Activated B cell treated with CpG ODN at 0.5 μM for 24 hours (primary cell): ENCODE measurements around the gene CCP110. TPM values are rescaled to one million over a fixed set of nuclear protein-coding genes. Genes with fewer than 3 reads are reported as not detected.
A peak's percentile ranks its signal among the peaks of the same experiment; 100 is the strongest.

ENCODE experiments used
- ATAC-seq: fragments of 200-7000 bp; cut with Tn5 transposase; one replicate; pipeline ENCODE4 v1.10.0; 2021; ENCODE audit warnings: low read depth, mild to moderate bottlenecking, moderate library complexity
- CTCF ChIA-PET: fragments of 350-600 bp; sonication (Branson Sonifier 250); formaldehyde crosslinking; loops from one replicate; lab custom pipeline; 2021; ENCODE audit warnings: antibody characterized with exemption; lab: Charles Lee
- POLR2A ChIA-PET: fragments of 350-600 bp; sonication (Branson Sonifier 250); formaldehyde crosslinking; loops from one replicate; lab custom pipeline; 2021; ENCODE audit warnings: antibody characterized with exemption; lab: Charles Lee
- DNase-seq: peaks from one replicate; pipeline ENCODE4 v3.0.0; 2022
- H3K27ac Mint-ChIP-seq: one replicate; pipeline ENCODE4 v1.8.0; 2020; ENCODE audit warnings: mixed read lengths
- H3K27me3 Mint-ChIP-seq: one replicate; pipeline ENCODE4 v1.8.0; 2021; ENCODE audit warnings: mixed read lengths
- H3K36me3 Mint-ChIP-seq: one replicate; pipeline ENCODE4 v1.8.0; 2021; ENCODE audit warnings: low read depth, mixed read lengths
- H3K4me1 Mint-ChIP-seq: one replicate; pipeline ENCODE4 v1.8.0; 2021; ENCODE audit warnings: mixed read lengths
- H3K4me3 Mint-ChIP-seq: one replicate; pipeline ENCODE4 v1.8.0; 2020; ENCODE audit warnings: mild to moderate bottlenecking, mixed read lengths
- H3K9me3 Mint-ChIP-seq: one replicate; pipeline ENCODE4 v1.8.0; 2020; ENCODE audit warnings: mixed read lengths
- intact Hi-C: fragments of 100-400 bp; cut with micrococcal nuclease; formaldehyde crosslinking; loops from one replicate; pipeline ENCODE4 v1.15.1; 2024
- total RNA-seq: library from RNA; stranded (reverse); gene quantifications from 2 replicates; pipeline ENCODE4 v1.2.3, GENCODE V29; 2022
- TF ChIP-seq, protein P1 (sequence below): fragments of 200-600 bp; IDR thresholded peaks from one replicate; pipeline ENCODE4 v1.8.0; 2022; ENCODE audit warnings: antibody characterized with exemption, mild to moderate bottlenecking

CCP110 gene, protein sequence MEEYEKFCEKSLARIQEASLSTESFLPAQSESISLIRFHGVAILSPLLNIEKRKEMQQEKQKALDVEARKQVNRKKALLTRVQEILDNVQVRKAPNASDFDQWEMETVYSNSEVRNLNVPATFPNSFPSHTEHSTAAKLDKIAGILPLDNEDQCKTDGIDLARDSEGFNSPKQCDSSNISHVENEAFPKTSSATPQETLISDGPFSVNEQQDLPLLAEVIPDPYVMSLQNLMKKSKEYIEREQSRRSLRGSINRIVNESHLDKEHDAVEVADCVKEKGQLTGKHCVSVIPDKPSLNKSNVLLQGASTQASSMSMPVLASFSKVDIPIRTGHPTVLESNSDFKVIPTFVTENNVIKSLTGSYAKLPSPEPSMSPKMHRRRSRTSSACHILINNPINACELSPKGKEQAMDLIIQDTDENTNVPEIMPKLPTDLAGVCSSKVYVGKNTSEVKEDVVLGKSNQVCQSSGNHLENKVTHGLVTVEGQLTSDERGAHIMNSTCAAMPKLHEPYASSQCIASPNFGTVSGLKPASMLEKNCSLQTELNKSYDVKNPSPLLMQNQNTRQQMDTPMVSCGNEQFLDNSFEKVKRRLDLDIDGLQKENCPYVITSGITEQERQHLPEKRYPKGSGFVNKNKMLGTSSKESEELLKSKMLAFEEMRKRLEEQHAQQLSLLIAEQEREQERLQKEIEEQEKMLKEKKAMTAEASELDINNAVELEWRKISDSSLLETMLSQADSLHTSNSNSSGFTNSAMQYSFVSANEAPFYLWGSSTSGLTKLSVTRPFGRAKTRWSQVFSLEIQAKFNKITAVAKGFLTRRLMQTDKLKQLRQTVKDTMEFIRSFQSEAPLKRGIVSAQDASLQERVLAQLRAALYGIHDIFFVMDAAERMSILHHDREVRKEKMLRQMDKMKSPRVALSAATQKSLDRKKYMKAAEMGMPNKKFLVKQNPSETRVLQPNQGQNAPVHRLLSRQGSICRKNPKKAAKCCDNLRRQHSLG
- total RNA-seq, result 11.3 and 12.7 TPM in 2 replicates

DNA sequence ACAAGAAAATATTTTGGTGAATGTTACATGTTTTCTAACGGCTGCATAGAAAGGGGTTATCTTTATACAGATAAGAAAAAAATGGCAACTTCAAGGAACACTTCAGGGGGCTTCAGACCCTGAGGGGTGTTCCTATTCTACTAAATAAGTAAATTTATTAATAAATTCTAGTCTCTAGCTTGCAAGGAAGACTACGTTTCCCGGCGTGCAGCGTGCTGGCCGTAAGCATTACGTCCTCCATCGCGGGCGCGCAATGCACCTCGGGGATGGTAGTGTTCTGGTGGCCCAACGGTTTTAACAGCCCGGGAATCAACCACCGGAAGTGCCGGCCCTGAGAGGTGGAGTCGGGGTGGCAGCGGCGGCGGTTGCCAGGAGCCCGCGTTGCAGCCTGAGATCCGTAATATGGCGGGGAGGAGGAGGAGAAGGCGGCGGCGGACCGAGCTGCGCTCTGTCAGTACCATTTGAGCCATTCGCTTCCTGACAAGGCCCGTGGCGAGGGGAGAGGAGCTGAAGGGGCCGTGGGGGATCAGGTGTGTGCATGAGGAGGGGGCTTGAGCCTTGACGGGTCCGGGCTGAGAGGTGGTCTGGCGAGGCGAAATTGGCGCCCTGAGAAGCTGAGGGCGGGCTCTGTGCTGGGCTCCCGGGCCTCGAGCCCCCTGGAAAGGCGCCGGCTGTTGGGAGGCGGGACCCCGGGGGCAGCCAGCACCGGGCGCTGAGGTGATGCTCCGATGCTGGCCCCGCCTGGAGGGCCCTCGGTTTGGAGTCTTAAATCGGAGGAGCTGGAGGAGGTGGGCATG lies at the start of gene CCP110:
CCP110 (plus strand) TSS at position 384 of the 797 bp plus-strand sequence. CDS start 3,940 bp downstream, outside the sequence.
- peak within 1 kb of the TSS; percentile 92 for H3K27ac Mint-ChIP-seq
- peak within 1 kb of the TSS; percentile 98 for H3K4me3 Mint-ChIP-seq
- ChIA-PET CTCF (interaction anchor here (0.6 to 2.0 kb wide), 6 partner anchors 10 to 32 kb away, joined by 3 to 7 read pairs (median 3); partner anchors contain the start of gene VPS35L), POLR2A (interaction anchor here (0.5 to 2.8 kb wide), 10 partner anchors 11 to 733 kb away, joined by 3 to 52 read pairs (median 4); partner anchors contain the start of genes ARL6IP1, COQ7, IQCK and KNOP1)
- ATAC-seq, result peak; percentile 83
- peak; percentile 86 for DNase-seq
- H3K4me1 Mint-ChIP-seq, result peaks cover 43% of the 10 kb centered on the region
- intact Hi-C loops, result loop anchor here (1.0 to 5.0 kb wide), 9 partner anchors 35 to 1217 kb away; partner anchors contain the start of genes ARL6IP1, COQ7, IQCK and KNOP1
- H3K27me3 Mint-ChIP-seq, result no peaks in the 10 kb centered on the region
- peaks cover 13% of the 10 kb centered on the region for H3K36me3 Mint-ChIP-seq
- TF ChIP-seq, protein P1, sequence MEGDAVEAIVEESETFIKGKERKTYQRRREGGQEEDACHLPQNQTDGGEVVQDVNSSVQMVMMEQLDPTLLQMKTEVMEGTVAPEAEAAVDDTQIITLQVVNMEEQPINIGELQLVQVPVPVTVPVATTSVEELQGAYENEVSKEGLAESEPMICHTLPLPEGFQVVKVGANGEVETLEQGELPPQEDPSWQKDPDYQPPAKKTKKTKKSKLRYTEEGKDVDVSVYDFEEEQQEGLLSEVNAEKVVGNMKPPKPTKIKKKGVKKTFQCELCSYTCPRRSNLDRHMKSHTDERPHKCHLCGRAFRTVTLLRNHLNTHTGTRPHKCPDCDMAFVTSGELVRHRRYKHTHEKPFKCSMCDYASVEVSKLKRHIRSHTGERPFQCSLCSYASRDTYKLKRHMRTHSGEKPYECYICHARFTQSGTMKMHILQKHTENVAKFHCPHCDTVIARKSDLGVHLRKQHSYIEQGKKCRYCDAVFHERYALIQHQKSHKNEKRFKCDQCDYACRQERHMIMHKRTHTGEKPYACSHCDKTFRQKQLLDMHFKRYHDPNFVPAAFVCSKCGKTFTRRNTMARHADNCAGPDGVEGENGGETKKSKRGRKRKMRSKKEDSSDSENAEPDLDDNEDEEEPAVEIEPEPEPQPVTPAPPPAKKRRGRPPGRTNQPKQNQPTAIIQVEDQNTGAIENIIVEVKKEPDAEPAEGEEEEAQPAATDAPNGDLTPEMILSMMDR, result no peak
- H3K9me3 Mint-ChIP-seq, result no peaks in the 10 kb centered on the region

DNA sequence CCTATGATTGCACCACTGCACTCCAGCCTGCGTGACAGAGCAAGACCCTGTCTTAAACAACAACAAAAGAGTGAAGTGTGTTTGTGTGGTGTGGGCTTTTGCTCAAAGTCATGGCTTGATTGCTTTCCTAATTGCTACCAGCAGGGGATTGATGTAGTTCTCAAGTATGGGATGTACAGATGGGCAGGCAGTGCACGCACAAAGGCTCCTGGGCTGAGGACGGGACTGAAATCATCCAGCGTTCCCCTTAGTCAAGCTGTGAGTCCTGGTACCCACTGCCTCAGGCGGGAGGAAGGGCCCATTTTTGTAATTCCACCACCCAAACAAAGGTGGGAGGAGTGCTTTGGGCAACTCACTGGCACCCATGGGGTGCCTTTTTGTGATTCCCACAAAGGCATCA lies 49.1 kb upstream of the CCP110 start:
- CTCF ChIA-PET, result no interaction called here
- DNase-seq (no peak), ATAC-seq (no peak)
- TF ChIP-seq, protein P1, result no peak
- intact Hi-C loops, result no loop called here
- Mint-ChIP-seq H3K9me3 (no peaks in the 10 kb centered on the region), H3K27ac (no peak overlapping the region), H3K4me1 (no peaks in the 10 kb centered on the region), H3K36me3 (no peaks in the 10 kb centered on the region), H3K27me3 (peaks cover 3% of the 10 kb centered on the region), H3K4me3 (no peak overlapping the region)
- POLR2A ChIA-PET, result no interaction called here

DNA sequence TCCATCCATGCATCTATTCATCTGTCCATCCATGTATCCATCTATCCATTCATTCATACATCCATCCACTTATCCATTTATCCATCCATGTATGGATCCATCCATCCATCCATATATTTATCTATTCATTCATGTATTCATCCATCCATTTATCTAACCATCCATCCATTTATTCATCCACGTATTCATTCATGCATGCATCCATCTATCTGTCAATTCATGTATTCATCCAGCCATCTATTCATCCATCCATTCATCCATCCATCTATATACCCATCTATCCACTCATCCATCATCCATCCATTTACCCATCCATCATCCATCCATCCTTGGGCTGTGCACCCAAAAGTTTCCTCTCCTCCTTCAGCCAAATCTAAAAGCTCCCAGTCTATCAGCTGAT lies 45.2 kb upstream of the CCP110 start:
- intact Hi-C loops, result no loop called here
- H3K4me1 Mint-ChIP-seq, result no peaks in the 10 kb centered on the region
- no peak overlapping the region for H3K27ac Mint-ChIP-seq
- H3K27me3 Mint-ChIP-seq, result peaks cover 3% of the 10 kb centered on the region
- H3K36me3 Mint-ChIP-seq, result no peaks in the 10 kb centered on the region
- ATAC-seq (no peak), DNase-seq (no peak)
- TF ChIP-seq, protein P1, result no peak
- H3K9me3 Mint-ChIP-seq, result no peaks in the 10 kb centered on the region
- no peak overlapping the region for H3K4me3 Mint-ChIP-seq
- CTCF ChIA-PET, result no interaction called here
- POLR2A ChIA-PET, result no interaction called here

DNA sequence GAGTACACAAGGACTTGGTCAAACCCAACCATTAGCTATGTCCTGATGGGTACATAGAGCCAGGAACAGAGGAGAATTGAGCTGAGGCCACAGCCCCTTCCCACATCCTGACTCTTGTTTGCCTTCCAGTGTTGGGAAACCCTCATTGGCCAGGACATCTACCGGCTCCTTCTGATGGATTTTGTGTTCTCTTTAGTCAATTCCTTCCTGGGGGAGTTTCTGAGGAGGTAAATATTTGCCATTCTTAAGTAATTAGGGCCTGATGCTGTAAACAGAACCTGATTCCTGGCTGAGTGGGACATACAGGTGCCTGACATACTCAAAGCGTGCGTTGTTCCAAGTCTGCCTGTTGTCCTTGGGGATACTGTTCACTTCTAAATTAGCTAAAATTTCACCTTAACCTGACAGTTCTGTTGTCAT lies 44.4 kb upstream of the CCP110 start:
- Mint-ChIP-seq H3K4me3 (no peak overlapping the region), H3K27ac (no peak overlapping the region), H3K9me3 (no peaks in the 10 kb centered on the region), H3K27me3 (peaks cover 3% of the 10 kb centered on the region), H3K4me1 (no peaks in the 10 kb centered on the region), H3K36me3 (no peaks in the 10 kb centered on the region)
- POLR2A ChIA-PET, result no interaction called here
- ATAC-seq (no peak), DNase-seq (no peak)
- CTCF ChIA-PET, result no interaction called here
- intact Hi-C loops, result no loop called here
- TF ChIP-seq, protein P1, result no peak
